Osteoblast (primary cell): ENCODE measurements around the gene CD48. TPM values are rescaled to one million over a fixed set of nuclear protein-coding genes. Genes with fewer than 3 reads are reported as not detected.

ENCODE experiments used
- DNase-seq: peaks from one replicate; pipeline ENCODE4 v3.0.0; 2011; ENCODE audit warnings: low spot score, mixed read lengths; ENCODE audit not compliant: insufficient read length; ENCODE audit errors: missing footprints
- H2AFZ ChIP-seq: 2 replicates; pipeline ENCODE4 v1.6.0; 2011; ENCODE audit warnings: mild to moderate bottlenecking, low read length
- H3K27ac ChIP-seq: 2 replicates; pipeline ENCODE4 v1.5.1; 2011; ENCODE audit warnings: mild to moderate bottlenecking, low read depth, low read length, moderate library complexity
- H3K27me3 ChIP-seq: 2 replicates; pipeline ENCODE4 v1.6.0; 2012; ENCODE audit warnings: mild to moderate bottlenecking, control low read depth, inconsistent platforms, low read length, moderate library complexity; ENCODE audit not compliant: insufficient read depth
- H3K36me3 ChIP-seq: 2 replicates; pipeline ENCODE4 v1.5.1; 2011; ENCODE audit warnings: mild to moderate bottlenecking, low read length, control low read depth, moderate library complexity; ENCODE audit not compliant: insufficient read depth
- H3K4me1 ChIP-seq: 2 replicates; pipeline ENCODE4 v1.5.1; 2011; ENCODE audit warnings: mild to moderate bottlenecking, low read length, control low read depth, moderate library complexity; ENCODE audit not compliant: insufficient read depth
- H3K4me2 ChIP-seq: 2 replicates; pipeline ENCODE4 v1.6.0; 2011; ENCODE audit warnings: mild to moderate bottlenecking, low read length; ENCODE audit not compliant: insufficient read depth
- H3K4me3 ChIP-seq: fragments of 200-600 bp; sonication (generic); 3 replicates; pipeline ENCODE4 v1.5.1; 2012; ENCODE audit warnings: mild to moderate bottlenecking, low read length, inconsistent platforms; ENCODE audit not compliant: insufficient read depth
- H3K79me2 ChIP-seq: 2 replicates; pipeline ENCODE4 v1.6.0; 2012; ENCODE audit warnings: mild to moderate bottlenecking, low read length, control low read depth, inconsistent platforms; ENCODE audit not compliant: insufficient read depth
- H3K9me3 ChIP-seq: 2 replicates; pipeline ENCODE4 v1.5.1; 2011; ENCODE audit warnings: low read depth, low read length, control low read depth
- H4K20me1 ChIP-seq: 2 replicates; pipeline ENCODE4 v1.6.0; 2012; ENCODE audit warnings: mild to moderate bottlenecking, low read length, control low read depth; ENCODE audit not compliant: insufficient read depth
- total RNA-seq: library from RNA; depleted of rRNA; stranded (reverse); fragments of >200 nt; gene quantifications from 2 replicates; pipeline ENCODE4 v1.2.3, GENCODE V29; 2012
- TF ChIP-seq, protein P1 (sequence below): IDR thresholded peaks from 2 replicates; pipeline ENCODE4 v1.5.1; 2011; ENCODE audit warnings: mild to moderate bottlenecking, low read depth, low read length, moderate library complexity; ENCODE audit errors: extremely low read depth

CD48 gene
- total RNA-seq, 1 donor, result under 0.01 TPM

DNA sequence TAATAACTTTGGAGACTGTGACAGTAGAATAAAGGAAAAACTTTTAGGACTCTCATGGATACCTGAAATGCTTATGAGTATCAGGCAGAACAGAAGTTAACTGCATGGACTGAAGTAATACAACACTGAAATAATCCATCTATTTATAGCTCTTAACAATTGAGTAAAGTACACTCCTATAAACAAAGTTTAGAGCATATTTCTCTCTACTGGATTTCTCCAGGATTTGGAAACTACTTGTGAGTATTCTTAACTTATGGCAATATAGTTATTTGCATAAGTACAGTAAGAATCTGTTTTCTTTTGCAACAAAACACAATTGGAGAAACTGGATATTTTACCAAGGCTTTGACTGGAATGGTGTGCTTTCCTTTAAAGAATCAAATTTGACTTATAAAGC lies 9.9 kb upstream of the CD48 start:
- Histone ChIP-seq H3K79me2 (no peaks in the 10 kb centered on the region), H3K36me3 (no peaks in the 10 kb centered on the region), H3K4me3 (no peak overlapping the region), H2AFZ (no peak overlapping the region), H4K20me1 (no peaks in the 10 kb centered on the region), H3K27me3 (no peaks in the 10 kb centered on the region), H3K9me3 (no peaks in the 10 kb centered on the region), H3K4me1 (peaks cover 3% of the 10 kb centered on the region), H3K4me2 (no peak overlapping the region), H3K27ac (no peak overlapping the region)
- TF ChIP-seq, protein P1, sequence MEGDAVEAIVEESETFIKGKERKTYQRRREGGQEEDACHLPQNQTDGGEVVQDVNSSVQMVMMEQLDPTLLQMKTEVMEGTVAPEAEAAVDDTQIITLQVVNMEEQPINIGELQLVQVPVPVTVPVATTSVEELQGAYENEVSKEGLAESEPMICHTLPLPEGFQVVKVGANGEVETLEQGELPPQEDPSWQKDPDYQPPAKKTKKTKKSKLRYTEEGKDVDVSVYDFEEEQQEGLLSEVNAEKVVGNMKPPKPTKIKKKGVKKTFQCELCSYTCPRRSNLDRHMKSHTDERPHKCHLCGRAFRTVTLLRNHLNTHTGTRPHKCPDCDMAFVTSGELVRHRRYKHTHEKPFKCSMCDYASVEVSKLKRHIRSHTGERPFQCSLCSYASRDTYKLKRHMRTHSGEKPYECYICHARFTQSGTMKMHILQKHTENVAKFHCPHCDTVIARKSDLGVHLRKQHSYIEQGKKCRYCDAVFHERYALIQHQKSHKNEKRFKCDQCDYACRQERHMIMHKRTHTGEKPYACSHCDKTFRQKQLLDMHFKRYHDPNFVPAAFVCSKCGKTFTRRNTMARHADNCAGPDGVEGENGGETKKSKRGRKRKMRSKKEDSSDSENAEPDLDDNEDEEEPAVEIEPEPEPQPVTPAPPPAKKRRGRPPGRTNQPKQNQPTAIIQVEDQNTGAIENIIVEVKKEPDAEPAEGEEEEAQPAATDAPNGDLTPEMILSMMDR, result no peak
- DNase-seq, result no peak

- Histone ChIP-seq H3K4me1 (no peaks in the 10 kb centered on the region), H3K27me3 (no peaks in the 10 kb centered on the region), H3K36me3 (no peaks in the 10 kb centered on the region), H4K20me1 (no peaks in the 10 kb centered on the region), H3K4me2 (no peak overlapping the region), H3K27ac (no peak overlapping the region), H2AFZ (no peak overlapping the region), H3K9me3 (no peaks in the 10 kb centered on the region), H3K4me3 (no peak overlapping the region), H3K79me2 (no peaks in the 10 kb centered on the region)
- TF ChIP-seq, protein P1, result no peak
- no peak for DNase-seq
These were observed 8.9 kb upstream of the CD48 start for GRCh38 chr1:160720356-160721085.

- no peaks in the 10 kb centered on the region for H3K4me1 ChIP-seq
- no peaks in the 10 kb centered on the region for H4K20me1 ChIP-seq
- no peak overlapping the region for H3K4me2 ChIP-seq
- H3K36me3 ChIP-seq, result no peaks in the 10 kb centered on the region
- DNase-seq, result no peak
- no peaks in the 10 kb centered on the region for H3K9me3 ChIP-seq
- H2AFZ ChIP-seq, result no peak overlapping the region
- TF ChIP-seq, protein P1, result no peak
- H3K79me2 ChIP-seq, result no peaks in the 10 kb centered on the region
- H3K27me3 ChIP-seq, result no peaks in the 10 kb centered on the region
- H3K27ac ChIP-seq, result no peak overlapping the region
- no peak overlapping the region for H3K4me3 ChIP-seq
These were observed 6.6 kb upstream of the CD48 start for GRCh38 chr1:160718210-160718609.

DNA sequence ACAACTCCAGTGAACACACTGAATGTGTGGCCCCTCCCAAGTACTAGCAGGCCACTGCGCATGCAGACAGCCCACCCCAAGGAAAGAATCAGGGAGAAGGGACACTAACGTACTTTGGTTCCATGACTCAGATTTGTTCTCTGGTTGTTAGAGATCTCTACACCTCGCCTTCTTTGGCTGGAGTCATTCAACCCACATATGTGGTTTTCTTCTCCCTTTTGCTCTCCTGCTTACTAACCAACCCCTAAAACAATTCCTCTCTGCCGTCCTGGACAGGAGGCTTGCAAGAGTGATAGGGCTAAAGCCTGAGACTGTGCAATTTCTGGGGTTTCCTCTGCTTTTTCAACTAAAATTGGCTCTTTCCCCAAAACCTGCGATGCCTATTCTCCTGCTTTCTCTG lies 5.7 kb upstream of the CD48 start:
- no peak for DNase-seq
- H3K4me1 ChIP-seq, result no peaks in the 10 kb centered on the region
- no peak overlapping the region for H3K27ac ChIP-seq
- H3K36me3 ChIP-seq, result no peaks in the 10 kb centered on the region
- H3K9me3 ChIP-seq, result no peaks in the 10 kb centered on the region
- no peaks in the 10 kb centered on the region for H4K20me1 ChIP-seq
- H3K4me2 ChIP-seq, result no peak overlapping the region
- H3K79me2 ChIP-seq, result no peaks in the 10 kb centered on the region
- H2AFZ ChIP-seq, result no peak overlapping the region
- TF ChIP-seq, protein P1, result no peak
- H3K4me3 ChIP-seq, result no peak overlapping the region
- no peaks in the 10 kb centered on the region for H3K27me3 ChIP-seq
